Urinary bladder (tissue), 4 donors: ENCODE measurements around the gene MX2. TPM values are rescaled to one million over a fixed set of nuclear protein-coding genes. Genes with fewer than 3 reads are reported as not detected.
"Not testable (repeated sequence)": the region's sequence is repeated elsewhere in the genome, so short reads cannot be mapped to it uniquely, and the experiment has no call there.

Experiments
- DNase-seq: peaks from one replicate; pipeline ENCODE4 v3.0.0-alpha.2; 2015; ENCODE audit errors: extremely low spot score
- H3K27ac ChIP-seq: one replicate; pipeline ENCODE4 v1.5.1; 2013; ENCODE audit warnings: low read depth, mild to moderate bottlenecking, moderate library complexity
- H3K36me3 ChIP-seq: one replicate; pipeline ENCODE4 v1.6.1; 2013; ENCODE audit warnings: mild to moderate bottlenecking, moderate library complexity; ENCODE audit not compliant: insufficient read depth
- H3K4me1 ChIP-seq: one replicate; pipeline ENCODE4 v1.6.1; 2013; ENCODE audit warnings: mild to moderate bottlenecking, moderate library complexity; ENCODE audit not compliant: insufficient read depth
- H3K4me3 ChIP-seq: one replicate; pipeline ENCODE4 v1.5.1; 2013; ENCODE audit warnings: low read depth, low read length
- WGBS: extraction: QIAGEN DNeasy Blood & Tissue Kit; methylation state at CpG from one replicate; pipeline ENCODE4 v1.1.7; 2013; 5-methylcytosine and 5-hydroxymethylcytosine counted together
- polyA plus RNA-seq: library from polyadenylated mRNA; stranded (reverse); fragments of 200-250 nt; gene quantifications from one replicate; pipeline ENCODE4 v1.2.3, GENCODE V29; 2013
- total RNA-seq: library from RNA; depleted of rRNA; stranded (reverse); fragments of >200 nt; gene quantifications from one replicate; pipeline ENCODE4 v1.2.3, GENCODE V29; 2014
- donor health status: healthy with polysubstance abuse.
- donor health status: healthy.

Gene MX2
- total and polyA plus RNA-seq, 2 donors = 8.2 to 10.3 TPM

DNA sequence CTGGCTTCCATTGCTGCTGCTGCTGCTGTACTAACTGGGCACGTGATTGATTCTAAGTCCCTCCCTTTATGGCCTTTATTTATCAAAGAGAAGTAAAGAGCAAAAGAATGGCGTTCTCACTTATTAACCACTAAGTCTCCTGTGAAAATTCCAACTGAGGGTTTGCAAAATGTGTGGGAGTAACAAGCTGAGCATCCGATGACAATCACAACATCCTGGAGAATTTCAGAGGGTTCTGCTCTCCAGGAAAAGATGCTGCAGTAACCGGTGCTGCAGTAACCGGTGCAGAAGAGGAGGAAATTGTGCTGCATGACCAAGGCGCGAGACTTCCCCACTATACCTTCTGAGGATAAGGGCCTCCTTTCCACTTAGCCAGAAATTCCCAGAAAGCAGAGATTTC, 12.7 kb upstream of the MX2 start:
- Histone ChIP-seq H3K4me1 (no peaks in the 10 kb centered on the region), H3K27ac (no peak overlapping the region), H3K4me3 (no peak overlapping the region), H3K36me3 (no peaks in the 10 kb centered on the region)
- DNase-seq = no peak
- WGBS = 71% methylated on average over 7 of the region's 7 CpGs

DNA sequence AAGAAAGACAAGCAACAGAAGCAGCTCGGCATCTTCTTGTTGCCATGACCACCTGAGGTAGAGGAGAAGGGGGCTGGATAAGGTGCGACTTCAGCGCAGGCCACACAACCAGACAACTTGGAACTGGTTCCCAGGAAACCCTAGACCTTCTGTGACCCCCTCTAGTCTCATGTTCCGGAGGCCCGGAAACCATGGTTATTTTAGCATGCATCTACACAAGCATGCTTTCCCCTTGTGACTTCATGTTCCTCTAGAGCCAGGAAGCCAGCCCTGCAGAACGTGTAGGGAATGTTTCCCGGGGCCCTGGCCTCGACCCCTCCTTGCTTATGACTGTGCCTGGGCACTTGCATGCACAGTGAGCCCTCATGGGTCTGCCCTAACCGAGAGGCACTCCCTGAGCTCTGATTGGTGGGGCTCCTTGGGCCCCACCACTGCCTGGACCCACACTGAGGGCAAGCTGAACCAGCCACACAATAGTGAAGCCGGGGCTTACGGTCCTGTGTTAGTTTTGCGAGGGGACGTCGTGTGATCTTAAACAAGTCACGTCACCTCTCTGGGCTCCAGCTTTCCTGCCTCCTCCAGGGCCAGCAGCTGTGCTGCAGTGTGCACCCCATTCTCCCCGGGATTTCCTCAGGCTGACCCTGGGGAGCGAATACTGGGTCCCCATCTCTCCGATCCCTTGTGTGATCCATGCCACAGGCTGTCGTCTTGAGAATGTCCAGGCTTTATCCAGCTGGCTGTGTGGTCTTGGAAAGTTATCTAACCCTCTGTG, 12.0 kb upstream of the MX2 start:
- no peak for DNase-seq
- H3K4me1 ChIP-seq = no peaks in the 10 kb centered on the region
- no peak overlapping the region for H3K4me3 ChIP-seq
- H3K27ac ChIP-seq = no peak overlapping the region
- 82% methylated on average over 19 of the region's 19 CpGs for WGBS
- H3K36me3 ChIP-seq = no peaks in the 10 kb centered on the region

DNA sequence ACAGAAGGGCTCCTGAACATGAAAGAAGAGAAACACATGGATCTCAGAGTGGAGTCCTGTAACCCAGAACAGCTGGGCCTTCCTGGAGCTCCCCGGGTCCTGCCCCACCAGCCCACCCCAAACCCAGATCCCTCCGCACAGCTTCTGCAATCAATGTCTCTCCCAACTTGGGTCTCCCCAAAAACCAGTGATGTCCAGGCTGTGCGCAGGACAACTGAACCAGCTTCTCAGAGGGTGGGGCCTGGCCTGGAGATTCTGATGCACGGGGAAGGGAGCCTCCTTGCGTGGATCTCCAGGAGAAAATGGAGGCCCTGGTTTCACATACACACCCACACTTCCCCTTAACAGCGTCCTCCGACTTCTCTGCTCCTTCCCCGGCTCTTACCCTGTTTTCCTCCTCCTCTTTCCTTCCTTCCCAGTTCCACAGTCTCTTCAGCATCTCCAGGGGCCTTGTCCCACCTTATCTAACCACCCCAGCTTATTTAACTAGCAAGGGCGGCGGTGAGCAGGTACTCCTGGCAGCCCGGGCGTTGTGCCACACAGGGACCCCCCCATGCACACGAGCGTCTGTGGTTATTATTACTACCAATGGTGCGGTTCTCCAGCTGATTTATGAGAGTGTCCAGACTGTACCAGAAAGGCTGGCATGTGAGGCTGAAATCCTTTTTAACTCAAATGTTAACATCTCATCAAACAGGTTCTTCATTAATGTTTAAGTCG, 11.2 kb upstream of the MX2 start:
- Histone ChIP-seq H3K4me1 (no peaks in the 10 kb centered on the region), H3K36me3 (no peaks in the 10 kb centered on the region), H3K27ac (no peak overlapping the region), H3K4me3 (no peak overlapping the region)
- no peak for DNase-seq
- WGBS = 87% methylated on average over 16 of the region's 16 CpGs

DNA sequence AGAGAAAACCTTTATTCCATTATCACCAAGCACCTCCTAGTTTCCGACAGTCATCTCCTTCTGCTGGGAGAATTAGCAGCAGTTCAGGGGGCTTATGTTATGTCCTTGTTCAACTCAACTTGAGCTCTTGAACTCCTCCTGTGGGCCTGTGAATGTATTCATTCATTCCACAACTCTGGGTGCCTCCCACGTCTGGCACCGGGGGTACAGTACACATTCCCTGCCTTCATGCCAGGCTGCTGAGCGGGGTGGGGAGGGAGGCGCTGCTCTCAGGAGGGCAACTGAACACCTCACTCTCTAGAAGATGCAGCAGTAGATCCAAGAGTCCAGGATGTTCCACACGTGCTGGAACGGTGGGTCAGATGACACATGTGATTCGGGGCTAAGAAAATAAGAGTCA, 4.3 kb upstream of the MX2 start:
- DNase-seq = no peak
- no peak overlapping the region for H3K4me3 ChIP-seq
- H3K36me3 ChIP-seq = no peaks in the 10 kb centered on the region
- H3K27ac ChIP-seq = no peak overlapping the region
- 63% methylated on average over 8 of the region's 8 CpGs for WGBS
- no peaks in the 10 kb centered on the region for H3K4me1 ChIP-seq

DNA sequence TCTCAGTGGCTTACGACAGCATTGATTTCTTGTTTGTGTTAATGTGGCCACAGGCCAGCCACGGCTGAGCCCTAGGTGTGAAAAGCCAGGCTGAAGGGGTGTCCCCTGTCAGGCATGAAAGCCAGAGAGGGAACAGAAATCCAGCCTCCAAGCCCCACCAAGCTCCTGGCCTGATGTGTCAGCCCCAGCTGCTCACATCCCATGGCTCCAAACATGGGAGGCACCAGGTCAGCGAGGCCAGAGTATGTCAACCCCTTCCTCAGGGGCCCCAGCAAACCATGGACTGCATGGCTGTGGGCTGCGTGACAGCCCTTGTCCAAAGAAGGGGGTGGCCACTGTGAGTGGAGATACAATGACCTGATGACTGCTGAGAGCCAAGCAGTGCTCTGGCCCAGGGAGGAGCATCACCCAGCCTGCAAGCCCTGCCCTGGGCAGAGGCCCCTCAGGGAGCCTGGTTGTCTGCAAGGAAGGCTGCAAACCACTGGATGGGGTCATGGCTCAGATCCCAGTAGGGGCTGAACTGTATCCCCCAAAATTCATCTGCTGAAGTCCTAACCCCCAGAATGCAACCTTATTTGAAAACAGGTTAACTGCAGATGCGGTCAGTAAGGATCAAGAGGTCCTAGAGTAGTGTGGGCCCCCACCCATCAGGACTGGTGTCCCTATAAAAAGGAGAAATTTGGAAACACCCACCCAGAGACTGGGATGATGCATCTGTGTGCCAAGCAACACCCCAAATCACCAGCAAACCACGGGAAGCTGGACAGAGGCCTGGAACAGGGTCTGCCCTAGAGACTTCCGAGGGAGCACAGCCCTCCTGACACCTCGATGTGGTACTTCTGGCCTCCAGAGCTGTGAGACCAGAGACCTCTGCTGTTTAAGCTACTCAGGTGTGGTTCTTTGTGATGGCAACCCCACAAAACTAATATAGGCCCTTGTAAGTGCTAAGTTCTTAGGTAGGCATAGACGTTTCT, 3.3 kb upstream of the MX2 start:
- 86% methylated on average over 9 of the region's 9 CpGs for WGBS
- H3K4me1 ChIP-seq = no peaks in the 10 kb centered on the region
- no peak for DNase-seq
- no peak overlapping the region for H3K27ac ChIP-seq
- H3K36me3 ChIP-seq = no peaks in the 10 kb centered on the region
- H3K4me3 ChIP-seq = no peak overlapping the region

DNA sequence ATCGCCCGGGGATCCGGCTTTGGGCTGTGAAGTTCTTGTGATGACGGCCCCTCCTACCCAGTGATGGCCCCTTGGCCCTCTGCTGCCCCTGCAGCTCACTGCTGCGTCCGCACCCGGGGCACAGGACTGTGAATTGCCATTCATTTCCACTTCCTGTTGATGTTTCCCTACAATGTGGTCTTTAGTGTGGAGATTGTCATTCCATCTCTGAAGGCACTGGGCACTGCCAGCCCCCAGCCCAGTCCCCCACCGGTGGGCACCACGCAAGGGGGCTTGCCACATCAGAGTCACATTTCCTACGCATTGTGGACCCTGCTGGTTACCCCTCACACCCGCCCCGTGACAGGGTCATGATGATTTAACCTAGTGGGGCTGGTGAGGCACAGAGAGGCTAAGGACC, 2.5 kb upstream of the MX2 start:
- DNase-seq = no peak

DNA sequence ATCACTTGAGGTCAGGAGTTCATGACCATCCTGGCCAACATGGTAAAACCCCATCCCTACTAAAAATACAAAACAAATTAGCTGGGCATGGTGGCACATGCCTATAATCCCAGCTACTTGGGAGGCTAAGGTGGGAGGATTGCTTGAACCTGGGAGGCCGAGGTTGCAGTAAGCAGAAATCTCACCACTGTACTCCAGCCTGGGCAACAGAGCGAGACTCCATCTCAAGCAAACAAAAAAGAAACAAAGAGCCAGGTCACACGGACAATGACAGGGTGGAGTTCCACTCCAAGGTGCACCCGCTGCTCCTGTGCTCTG, 2.1 kb upstream of the MX2 start:
- 81% methylated on average over 4 of the region's 4 CpGs for WGBS
- not testable (repeated sequence) for H3K36me3 ChIP-seq, H3K27ac ChIP-seq, DNase-seq, H3K4me1 ChIP-seq, H3K4me3 ChIP-seq

More for the DNA sequence above, 2.5 kb upstream of the MX2 start:
- no peak overlapping the region for H3K27ac ChIP-seq
- no peaks in the 10 kb centered on the region for H3K36me3 ChIP-seq
- 80% methylated on average over 12 of the region's 12 CpGs for WGBS
- H3K4me1 ChIP-seq = no peaks in the 10 kb centered on the region
- no peak overlapping the region for H3K4me3 ChIP-seq

DNA sequence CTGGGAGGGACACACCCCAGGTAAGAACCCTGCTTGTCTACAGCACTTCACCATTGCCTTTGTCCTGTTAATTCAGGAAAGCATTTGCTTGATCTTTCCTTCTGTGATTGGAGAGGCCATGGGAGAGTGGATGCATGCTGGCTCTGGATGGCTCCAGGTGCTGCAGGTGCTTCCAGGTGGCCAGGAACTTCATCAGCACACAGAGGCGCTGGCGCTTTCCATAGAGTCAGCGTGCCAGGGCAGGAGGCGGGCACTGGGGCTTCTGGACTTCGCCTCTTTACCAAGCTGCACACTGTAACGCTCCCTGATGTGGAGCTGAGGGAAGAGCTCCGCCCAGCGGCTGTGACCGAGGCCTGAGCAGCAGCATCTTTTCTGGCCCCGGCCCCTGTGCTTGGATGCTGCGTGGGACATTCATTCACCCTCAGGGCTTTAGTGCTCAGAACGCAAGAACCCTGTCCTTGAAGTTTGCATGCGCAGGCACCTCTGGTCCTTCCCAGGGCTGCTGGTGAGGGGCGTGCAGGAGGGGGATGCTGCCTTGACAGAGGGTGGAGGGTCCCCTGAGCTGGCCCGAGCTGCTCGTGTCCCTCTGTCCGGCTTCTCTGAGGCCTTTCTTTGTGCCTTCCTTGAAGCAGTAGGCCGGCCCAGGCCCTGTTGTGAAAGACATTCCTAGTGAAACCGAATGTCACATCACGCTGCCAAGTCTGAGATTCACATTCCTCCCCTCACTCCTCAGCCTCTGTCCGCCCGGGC, 1.6 kb upstream of the MX2 start:
- no peaks in the 10 kb centered on the region for H3K36me3 ChIP-seq
- no peaks in the 10 kb centered on the region for H3K4me1 ChIP-seq
- whole genome bisulfite sequencing = 57% methylated on average over 22 of the region's 22 CpGs
- no peak overlapping the region for H3K27ac ChIP-seq
- DNase-seq = no peak
- no peak overlapping the region for H3K4me3 ChIP-seq

DNA sequence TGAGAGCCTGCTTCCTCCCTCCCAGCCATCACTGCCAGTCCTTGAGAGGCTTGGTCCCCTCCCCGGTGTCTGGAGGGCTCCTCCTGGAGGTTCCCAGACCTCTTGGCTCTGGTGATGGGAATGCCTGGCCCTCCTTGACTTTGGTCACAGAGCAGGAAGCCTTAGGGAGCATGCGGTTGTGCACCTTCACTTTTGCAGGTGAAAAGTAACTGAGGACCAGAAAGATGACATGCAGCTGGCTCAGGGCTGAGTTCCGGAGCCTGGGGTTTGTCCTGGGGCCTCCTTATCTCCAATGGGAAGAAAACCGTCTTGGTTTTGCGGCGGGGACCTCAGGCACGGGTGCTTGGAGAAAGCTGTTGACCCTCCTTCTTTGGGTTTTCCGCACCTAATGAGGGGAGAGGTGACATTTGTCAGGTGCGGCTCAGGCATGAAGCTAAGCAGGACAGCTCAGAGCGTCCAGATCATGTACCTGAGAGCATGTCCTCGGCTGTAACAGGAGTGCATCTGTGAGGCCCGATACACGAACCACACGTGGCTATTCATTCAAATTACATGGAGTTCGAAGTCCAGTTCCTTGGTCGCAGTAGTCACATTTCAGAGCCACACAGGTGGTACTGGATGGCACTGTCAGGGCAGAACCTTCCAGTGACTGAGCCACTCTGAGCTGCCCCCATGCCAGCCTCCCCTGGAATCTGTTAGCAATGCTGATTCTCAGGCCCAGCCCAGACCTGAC, 608 bp upstream of the MX2 start:
- no peak for DNase-seq
- Histone ChIP-seq H3K4me1 (no peaks in the 10 kb centered on the region), H3K4me3 (no peak overlapping the region), H3K27ac (peak overlapping the region; percentile 31), H3K36me3 (no peaks in the 10 kb centered on the region)
- 87% methylated on average over 16 of the region's 16 CpGs for WGBS

DNA sequence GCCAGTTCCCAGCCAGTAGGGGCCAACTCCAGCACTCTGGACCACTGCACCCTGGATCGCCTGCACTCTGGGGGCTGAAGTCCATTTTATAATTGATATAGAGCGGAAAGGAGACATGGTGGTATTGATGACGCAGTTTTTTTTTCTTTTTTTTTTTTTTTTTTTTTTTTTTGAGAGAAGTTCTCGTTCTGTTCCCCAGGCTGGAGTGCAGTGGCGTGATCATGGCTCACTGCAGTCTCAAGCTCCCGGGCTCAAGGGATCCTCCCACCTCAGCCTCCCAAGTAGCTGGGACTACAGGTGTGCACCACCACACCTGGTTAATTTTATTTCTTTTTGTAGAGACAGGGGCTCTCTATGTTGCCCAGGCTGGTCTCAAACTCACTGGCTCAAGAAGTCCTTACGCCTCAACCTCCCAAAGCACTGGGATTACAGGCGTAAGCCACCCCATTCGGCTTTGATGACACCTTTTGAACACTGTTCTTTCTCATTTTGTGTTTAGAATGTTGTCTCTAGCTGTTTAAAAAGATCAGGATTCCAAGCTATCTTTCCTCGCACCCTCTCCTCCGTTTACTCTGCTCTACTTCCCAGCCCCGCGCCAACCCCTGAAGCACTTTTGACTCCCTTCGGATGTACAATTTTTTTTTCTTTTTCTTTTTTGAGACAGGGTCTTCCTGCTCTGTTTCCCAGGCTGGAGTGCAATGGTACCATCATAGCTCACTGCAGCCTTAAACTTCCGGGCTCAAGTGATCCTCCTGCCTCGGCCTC, 960 bp downstream of the MX2 start:
- H3K4me3 ChIP-seq = no peak overlapping the region
- H3K36me3 ChIP-seq = no peaks in the 10 kb centered on the region
- no peaks in the 10 kb centered on the region for H3K4me1 ChIP-seq
- peak overlapping the region; percentile 61 for H3K27ac ChIP-seq
- 91% methylated on average over 16 of the region's 16 CpGs for WGBS
- no peak for DNase-seq

DNA sequence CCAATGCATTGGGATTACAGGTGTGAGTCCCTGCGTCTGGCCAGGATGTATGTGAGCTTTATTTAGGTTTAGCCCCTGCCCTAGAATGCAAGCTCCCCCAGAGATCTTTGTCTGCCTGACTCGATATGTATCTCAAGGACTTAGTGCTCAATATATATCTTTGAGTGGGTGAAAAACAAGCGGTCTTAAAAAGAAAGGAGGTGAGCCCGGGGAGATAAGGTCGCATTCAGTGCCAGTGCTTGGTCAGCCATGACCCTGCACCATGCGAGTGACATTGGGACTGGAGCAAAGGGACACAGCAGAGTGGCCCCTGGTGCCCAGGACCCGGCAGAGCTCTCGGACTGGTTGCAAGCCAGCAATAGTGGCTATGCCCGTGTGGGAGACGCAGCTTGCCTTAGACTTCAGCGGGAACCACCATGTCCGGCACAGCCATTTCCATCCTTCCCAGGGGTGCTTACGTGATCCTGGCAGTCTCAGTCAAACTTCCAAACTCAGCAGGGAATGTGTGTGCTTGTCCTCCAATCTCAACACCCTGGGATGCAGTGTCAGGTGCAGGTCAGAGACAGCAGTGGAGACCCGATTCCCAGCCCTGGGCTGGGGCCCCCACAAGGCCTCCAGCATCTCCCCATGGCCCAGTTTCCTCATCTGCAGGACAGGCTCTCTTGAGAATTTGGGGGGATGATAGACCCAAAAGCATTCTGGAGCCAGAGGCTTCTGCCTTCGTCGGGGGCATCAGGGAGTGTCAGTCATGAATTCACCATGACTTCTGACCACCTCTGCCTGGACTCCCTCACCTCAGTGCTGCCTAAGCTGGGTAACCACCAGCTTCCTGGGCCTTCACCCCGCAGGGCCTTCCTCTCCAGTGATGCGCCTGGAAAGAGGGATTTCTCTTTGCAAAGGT, 1.8 kb downstream of the MX2 start:
- Histone ChIP-seq H3K27ac (no peak overlapping the region), H3K4me1 (no peaks in the 10 kb centered on the region)

More for the DNA sequence above, 1.8 kb downstream of the MX2 start:
- DNase-seq = no peak
- H3K36me3 ChIP-seq = no peaks in the 10 kb centered on the region
- 95% methylated on average over 18 of the region's 18 CpGs for WGBS
- H3K4me3 ChIP-seq = no peak overlapping the region
